HL-60 (cell line): ENCODE results near the gene NCL.
A peak's percentile ranks its signal among the peaks of the same experiment; 100 is the strongest.

Experiments
- DNase-seq, 2 experiments: peaks; one replicate each; pipeline ENCODE4 v3.0.0-alpha.2; 2010 to 2020; ENCODE audit warnings: low read depth in 1 of 2, low spot score in 1 of 2
- H3K27ac ChIP-seq: fragments of 250-450 bp; sonication (Bioruptor Pico); replicated peaks from 2 replicates; pipeline ENCODE4 v1.5.1; 2020; ENCODE audit warnings: mild to moderate bottlenecking, moderate library complexity
- H3K27me3 ChIP-seq: fragments of 250-450 bp; sonication (Bioruptor Pico); 2 replicates; pipeline ENCODE4 v1.5.1; 2021; ENCODE audit warnings: mild to moderate bottlenecking, moderate library complexity; ENCODE audit not compliant: insufficient read depth, poor library complexity, severe bottlenecking
- H3K4me3 ChIP-seq: replicated peaks from 2 replicates; pipeline ENCODE4 v1.5.1; 2011; ENCODE audit warnings: mild to moderate bottlenecking, control low read depth, low read length; ENCODE audit not compliant: insufficient read depth
- GABPA ChIP-seq: IDR thresholded peaks from 2 replicates; pipeline ENCODE4 v1.6.1; 2012; ENCODE audit warnings: low read depth
- POLR2AphosphoS5 ChIP-seq: IDR thresholded peaks from 2 replicates; pipeline ENCODE4 v1.6.1; 2012; ENCODE audit warnings: low read depth
- SPI1 ChIP-seq: IDR thresholded peaks from 2 replicates; pipeline ENCODE4 v1.6.1; 2012; ENCODE audit warnings: low read depth, mild to moderate bottlenecking, borderline replicate concordance
- TF ChIP-seq, protein P1 (sequence below): IDR thresholded peaks from one replicate; pipeline ENCODE4 v1.5.1; 2011; ENCODE audit warnings: low read length, control low read depth, inconsistent platforms; ENCODE audit not compliant: insufficient read depth
- TF ChIP-seq, protein P2 (sequence below): IDR thresholded peaks from 2 replicates; pipeline ENCODE4 v1.6.1; 2012; ENCODE audit warnings: low read depth; ENCODE audit not compliant: insufficient replicate concordance

NCL gene

DNA sequence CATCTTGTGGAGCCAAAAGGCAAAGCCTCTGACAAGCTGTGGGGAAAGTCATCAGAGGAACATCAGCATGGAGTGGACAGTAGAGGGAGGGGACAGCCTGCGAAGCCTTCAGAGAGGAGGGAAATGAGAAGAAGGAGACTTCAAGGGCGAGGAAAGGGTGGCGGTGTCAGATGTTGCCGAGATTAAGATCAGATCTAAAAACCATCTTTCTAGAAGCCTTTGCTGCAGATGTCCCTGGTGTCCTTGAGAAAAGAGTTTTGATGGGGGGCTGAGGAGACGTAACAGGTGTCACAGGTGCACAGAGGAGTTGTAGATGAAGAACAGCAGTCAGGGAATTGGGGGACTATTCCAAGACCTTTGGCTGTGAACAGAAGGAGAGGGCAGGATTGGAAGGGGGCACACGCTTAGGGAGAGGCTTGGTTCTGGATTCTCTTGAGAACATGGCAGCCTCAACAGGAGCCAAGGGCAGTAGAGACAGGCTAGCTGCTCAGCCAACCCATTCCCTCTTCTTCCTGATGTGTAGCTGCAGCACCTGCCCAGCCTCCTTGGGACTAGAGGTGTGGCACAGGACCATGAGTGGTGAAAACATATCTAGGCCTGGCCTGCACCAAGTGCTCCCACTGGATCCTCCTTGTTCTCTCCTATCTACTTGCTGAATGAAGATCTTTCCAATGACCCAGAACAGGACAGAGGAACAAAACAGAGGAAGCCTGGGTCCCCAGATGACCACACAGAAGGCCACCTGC, 22.7 kb upstream of the NCL start:
- no peaks in the 10 kb centered on the region for H3K27me3 ChIP-seq
- TF ChIP-seq, protein P1, sequence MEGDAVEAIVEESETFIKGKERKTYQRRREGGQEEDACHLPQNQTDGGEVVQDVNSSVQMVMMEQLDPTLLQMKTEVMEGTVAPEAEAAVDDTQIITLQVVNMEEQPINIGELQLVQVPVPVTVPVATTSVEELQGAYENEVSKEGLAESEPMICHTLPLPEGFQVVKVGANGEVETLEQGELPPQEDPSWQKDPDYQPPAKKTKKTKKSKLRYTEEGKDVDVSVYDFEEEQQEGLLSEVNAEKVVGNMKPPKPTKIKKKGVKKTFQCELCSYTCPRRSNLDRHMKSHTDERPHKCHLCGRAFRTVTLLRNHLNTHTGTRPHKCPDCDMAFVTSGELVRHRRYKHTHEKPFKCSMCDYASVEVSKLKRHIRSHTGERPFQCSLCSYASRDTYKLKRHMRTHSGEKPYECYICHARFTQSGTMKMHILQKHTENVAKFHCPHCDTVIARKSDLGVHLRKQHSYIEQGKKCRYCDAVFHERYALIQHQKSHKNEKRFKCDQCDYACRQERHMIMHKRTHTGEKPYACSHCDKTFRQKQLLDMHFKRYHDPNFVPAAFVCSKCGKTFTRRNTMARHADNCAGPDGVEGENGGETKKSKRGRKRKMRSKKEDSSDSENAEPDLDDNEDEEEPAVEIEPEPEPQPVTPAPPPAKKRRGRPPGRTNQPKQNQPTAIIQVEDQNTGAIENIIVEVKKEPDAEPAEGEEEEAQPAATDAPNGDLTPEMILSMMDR, result no peak
- TF ChIP-seq SPI1 (no peak), GABPA (no peak), POLR2AphosphoS5 (no peak)
- TF ChIP-seq, protein P2, sequence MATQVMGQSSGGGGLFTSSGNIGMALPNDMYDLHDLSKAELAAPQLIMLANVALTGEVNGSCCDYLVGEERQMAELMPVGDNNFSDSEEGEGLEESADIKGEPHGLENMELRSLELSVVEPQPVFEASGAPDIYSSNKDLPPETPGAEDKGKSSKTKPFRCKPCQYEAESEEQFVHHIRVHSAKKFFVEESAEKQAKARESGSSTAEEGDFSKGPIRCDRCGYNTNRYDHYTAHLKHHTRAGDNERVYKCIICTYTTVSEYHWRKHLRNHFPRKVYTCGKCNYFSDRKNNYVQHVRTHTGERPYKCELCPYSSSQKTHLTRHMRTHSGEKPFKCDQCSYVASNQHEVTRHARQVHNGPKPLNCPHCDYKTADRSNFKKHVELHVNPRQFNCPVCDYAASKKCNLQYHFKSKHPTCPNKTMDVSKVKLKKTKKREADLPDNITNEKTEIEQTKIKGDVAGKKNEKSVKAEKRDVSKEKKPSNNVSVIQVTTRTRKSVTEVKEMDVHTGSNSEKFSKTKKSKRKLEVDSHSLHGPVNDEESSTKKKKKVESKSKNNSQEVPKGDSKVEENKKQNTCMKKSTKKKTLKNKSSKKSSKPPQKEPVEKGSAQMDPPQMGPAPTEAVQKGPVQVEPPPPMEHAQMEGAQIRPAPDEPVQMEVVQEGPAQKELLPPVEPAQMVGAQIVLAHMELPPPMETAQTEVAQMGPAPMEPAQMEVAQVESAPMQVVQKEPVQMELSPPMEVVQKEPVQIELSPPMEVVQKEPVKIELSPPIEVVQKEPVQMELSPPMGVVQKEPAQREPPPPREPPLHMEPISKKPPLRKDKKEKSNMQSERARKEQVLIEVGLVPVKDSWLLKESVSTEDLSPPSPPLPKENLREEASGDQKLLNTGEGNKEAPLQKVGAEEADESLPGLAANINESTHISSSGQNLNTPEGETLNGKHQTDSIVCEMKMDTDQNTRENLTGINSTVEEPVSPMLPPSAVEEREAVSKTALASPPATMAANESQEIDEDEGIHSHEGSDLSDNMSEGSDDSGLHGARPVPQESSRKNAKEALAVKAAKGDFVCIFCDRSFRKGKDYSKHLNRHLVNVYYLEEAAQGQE, result no peak
- no peak for DNase-seq
- H3K27ac ChIP-seq, result no peak overlapping the region
- no peak overlapping the region for H3K4me3 ChIP-seq

DNA sequence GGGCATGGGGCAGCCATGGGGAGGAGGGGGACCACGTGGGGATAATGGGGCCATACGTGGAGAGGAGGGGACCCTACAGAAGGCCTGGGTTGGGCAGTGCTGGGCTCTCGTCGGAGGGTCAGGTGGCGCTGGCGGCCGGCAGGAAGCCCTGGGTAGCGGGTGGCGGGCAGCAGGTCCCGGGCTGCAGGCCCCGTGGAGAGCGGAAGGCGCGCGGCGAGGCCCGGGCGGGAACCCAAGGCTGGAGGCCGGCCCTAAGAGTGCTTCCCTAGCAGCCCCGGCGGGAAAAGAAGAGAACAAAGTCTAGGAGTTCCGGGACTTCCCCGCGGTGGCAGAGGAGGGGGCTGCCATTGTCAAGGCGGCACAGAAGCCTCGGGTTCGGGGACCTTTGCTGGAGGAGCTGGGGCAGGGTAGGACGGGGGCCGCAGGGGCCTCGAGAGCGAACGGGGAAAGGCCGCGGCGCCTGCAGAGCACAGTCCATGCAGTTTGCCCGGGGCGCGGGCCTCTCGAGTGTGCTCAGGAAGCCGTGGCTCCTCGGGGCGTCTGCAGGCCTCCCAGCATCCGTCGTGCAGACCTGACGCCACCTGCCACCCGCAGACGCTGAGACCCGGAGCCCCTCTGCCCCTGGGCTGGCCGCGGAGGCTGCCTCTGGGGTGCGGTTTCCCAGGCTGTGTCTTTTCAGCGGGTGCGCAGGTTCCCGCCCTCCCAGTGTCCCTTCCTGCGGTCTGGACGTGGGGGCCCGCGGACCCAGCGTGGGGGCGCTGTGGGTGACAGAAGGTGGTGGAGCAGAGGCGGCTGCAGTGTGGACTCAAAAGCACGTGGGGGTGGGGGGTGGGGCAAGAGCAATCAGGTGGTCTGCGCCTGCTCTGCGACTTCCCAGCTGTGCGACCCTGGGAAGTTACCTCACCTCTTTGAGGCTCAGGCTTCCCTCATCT, 19.4 kb upstream of the NCL start:
- TF ChIP-seq, protein P2, result no peak
- TF ChIP-seq, protein P1, result no peak
- TF ChIP-seq GABPA (no peak), SPI1 (no peak), POLR2AphosphoS5 (no peak)
- Histone ChIP-seq H3K27me3 (no peaks in the 10 kb centered on the region), H3K27ac (peak overlapping the region; percentile 57), H3K4me3 (no peak overlapping the region)
- DNase-seq, result no peak

DNA sequence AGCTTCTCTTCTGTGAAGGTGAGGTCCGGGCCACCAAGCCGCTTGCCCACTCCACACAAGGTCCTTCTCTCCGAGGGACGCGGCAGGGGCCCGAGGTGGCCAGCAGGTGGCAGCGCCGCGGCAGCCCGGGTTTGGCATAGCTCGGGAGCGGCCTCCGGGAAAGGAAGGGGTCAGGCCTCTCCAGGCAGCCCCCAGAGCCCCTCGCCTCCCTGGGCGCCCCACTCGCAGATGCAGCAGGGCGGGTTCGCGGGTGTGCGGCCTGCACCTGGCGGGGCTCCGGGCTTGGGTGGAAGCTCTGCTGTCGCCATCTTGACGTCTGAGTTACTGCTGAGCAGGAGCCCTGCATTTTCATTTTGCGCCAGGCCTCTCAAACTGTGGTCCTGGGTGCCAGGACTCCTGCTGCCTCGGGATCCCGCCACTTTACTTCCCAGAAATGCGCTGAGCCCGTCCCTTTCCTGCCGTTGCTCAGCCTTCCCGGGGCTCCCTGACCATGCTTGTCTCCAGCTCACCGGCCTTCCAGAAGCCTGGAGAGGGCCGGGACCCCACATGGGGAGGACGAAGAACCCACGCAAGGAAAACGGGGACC, 18.6 kb upstream of the NCL start:
- Histone ChIP-seq H3K4me3 (peak overlapping the region; percentile 11), H3K27ac (peak overlapping the region; percentile 57), H3K27me3 (no peaks in the 10 kb centered on the region)
- TF ChIP-seq SPI1 (no peak), POLR2AphosphoS5 (no peak), GABPA (no peak)
- TF ChIP-seq, protein P1, result peak; percentile 53
- TF ChIP-seq, protein P2, result no peak
- DNase-seq, result peak; percentile 28 to 66
